ENCODE data around the gene SLC25A47. TPM values are rescaled to one million over a fixed set of nuclear protein-coding genes. Genes with fewer than 3 reads are reported as not detected.

Gene SLC25A47
- total and polyA plus RNA-seq, 4 donors: 23.7 to 469 (median 291) TPM

DNA sequence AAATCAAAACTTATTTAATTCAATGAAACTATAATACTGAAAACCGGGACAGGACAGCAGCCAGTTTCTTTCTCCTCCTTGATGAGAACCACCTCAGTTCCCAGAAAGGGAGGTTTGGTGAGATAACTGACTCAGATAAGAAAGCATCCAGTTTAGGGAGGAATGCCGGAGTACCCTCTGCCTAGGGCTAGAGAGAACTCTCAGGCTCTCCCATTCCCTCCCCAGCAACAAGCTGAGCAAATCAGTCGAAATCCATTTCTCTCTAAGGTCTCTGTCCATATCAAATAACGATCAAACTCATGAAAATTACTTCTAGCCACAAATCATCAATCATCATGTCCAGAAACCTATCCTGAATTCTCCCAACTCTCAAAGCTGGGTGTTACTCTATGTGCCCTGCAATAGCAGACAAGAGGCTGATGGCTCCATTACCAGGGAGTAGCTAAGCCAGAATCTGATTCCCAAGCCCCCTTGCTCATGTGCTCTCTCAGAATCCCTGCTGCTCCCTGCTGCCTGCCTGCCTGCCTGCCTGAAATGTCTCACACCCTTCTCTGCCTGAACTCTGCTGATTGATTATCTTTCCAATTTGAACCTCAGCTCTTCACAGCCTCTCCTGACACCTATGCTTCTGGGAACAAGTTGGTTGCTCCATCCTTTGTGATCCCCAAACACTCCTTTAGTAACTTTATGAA, 49.4 kb downstream of the SLC25A47 start:
- H3K9me3 ChIP-seq (ENCODE audit: control insufficient read depth in 4 of 4, low read length in 3 of 4): no peaks in the 10 kb centered on the region
- H3K4me3 ChIP-seq (ENCODE audit: low read depth in 1 of 3, low read length in 3 of 3): no peak overlapping the region
- H3K27me3 ChIP-seq (ENCODE audit: control insufficient read depth in 4 of 4, insufficient read depth in 4 of 4, low read length in 3 of 4): no peaks in the 10 kb centered on the region
- H3K9ac ChIP-seq (ENCODE audit: low read depth in 1 of 2, low read length in 2 of 2): no peak overlapping the region
- peaks cover 0 to 5% (median 2%) of the 10 kb centered on the region in 4 donors for H3K36me3 ChIP-seq (ENCODE audit: control insufficient read depth in 4 of 4, insufficient read depth in 3 of 4, low read depth in 1 of 4, low read length in 3 of 4)
- DNase-seq (ENCODE audit: low spot score): no peak
- H3K27ac ChIP-seq (ENCODE audit: low read depth in 1 of 2, low read length in 2 of 2): peak overlapping the region in 1 of 2 donors; percentile 13
- peaks cover 4 to 21% (median 17%) of the 10 kb centered on the region in 4 donors for H3K4me1 ChIP-seq (ENCODE audit: control insufficient read depth in 4 of 4, insufficient read depth in 4 of 4, low read length in 3 of 4)
- TF ChIP-seq, protein P1, sequence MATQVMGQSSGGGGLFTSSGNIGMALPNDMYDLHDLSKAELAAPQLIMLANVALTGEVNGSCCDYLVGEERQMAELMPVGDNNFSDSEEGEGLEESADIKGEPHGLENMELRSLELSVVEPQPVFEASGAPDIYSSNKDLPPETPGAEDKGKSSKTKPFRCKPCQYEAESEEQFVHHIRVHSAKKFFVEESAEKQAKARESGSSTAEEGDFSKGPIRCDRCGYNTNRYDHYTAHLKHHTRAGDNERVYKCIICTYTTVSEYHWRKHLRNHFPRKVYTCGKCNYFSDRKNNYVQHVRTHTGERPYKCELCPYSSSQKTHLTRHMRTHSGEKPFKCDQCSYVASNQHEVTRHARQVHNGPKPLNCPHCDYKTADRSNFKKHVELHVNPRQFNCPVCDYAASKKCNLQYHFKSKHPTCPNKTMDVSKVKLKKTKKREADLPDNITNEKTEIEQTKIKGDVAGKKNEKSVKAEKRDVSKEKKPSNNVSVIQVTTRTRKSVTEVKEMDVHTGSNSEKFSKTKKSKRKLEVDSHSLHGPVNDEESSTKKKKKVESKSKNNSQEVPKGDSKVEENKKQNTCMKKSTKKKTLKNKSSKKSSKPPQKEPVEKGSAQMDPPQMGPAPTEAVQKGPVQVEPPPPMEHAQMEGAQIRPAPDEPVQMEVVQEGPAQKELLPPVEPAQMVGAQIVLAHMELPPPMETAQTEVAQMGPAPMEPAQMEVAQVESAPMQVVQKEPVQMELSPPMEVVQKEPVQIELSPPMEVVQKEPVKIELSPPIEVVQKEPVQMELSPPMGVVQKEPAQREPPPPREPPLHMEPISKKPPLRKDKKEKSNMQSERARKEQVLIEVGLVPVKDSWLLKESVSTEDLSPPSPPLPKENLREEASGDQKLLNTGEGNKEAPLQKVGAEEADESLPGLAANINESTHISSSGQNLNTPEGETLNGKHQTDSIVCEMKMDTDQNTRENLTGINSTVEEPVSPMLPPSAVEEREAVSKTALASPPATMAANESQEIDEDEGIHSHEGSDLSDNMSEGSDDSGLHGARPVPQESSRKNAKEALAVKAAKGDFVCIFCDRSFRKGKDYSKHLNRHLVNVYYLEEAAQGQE (IDR thresholded peaks at IDR 0.05): no peak
- TF ChIP-seq TAF1 (conservative IDR thresholded peaks at IDR 0.05): no peak
- no peak for TF ChIP-seq GABPA (IDR thresholded peaks at IDR 0.05 in 1 of 2, conservative IDR thresholded peaks at IDR 0.05 in 1 of 2)
- 81% methylated on average over 4 of the region's 4 CpGs for WGBS

DNA sequence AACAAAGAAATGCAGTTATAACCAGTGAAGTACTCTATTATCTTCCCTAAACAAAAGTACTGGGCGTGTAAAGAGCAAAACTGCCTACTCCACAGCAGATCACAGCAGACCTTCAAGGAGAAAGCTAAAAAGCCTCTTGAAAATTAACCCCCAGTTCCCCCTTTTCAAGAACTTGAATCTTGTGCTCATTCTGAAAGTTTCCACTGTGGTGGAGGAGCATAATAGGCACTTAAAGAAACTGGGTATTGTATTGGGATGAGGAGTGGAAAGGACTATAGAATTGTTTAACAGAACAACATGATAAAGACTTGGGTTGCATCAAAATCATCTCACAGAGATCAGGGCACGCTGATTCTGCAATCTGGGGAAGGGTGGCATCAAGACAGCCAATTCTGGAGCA, 51.1 kb downstream of the SLC25A47 start:
- no peak for DNase-seq (ENCODE audit: low spot score)
- H3K4me1 ChIP-seq (ENCODE audit: control insufficient read depth in 4 of 4, insufficient read depth in 4 of 4, low read length in 3 of 4): peaks cover 6 to 25% (median 19%) of the 10 kb centered on the region in 4 donors
- no peak for TF ChIP-seq JUND (IDR thresholded peaks at IDR 0.05)
- no peak for TF ChIP-seq FOXA2 (IDR thresholded peaks at IDR 0.05)
- TF ChIP-seq, protein P2, sequence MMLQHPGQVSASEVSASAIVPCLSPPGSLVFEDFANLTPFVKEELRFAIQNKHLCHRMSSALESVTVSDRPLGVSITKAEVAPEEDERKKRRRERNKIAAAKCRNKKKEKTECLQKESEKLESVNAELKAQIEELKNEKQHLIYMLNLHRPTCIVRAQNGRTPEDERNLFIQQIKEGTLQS (IDR thresholded peaks at IDR 0.05): no peak
- no peak for TF ChIP-seq TAF1 (conservative IDR thresholded peaks at IDR 0.05)
- TF ChIP-seq, protein P3, sequence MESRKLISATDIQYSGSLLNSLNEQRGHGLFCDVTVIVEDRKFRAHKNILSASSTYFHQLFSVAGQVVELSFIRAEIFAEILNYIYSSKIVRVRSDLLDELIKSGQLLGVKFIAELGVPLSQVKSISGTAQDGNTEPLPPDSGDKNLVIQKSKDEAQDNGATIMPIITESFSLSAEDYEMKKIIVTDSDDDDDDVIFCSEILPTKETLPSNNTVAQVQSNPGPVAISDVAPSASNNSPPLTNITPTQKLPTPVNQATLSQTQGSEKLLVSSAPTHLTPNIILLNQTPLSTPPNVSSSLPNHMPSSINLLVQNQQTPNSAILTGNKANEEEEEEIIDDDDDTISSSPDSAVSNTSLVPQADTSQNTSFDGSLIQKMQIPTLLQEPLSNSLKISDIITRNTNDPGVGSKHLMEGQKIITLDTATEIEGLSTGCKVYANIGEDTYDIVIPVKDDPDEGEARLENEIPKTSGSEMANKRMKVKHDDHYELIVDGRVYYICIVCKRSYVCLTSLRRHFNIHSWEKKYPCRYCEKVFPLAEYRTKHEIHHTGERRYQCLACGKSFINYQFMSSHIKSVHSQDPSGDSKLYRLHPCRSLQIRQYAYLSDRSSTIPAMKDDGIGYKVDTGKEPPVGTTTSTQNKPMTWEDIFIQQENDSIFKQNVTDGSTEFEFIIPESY (IDR thresholded peaks at IDR 0.05): no peak
- TF ChIP-seq NR2F2 (IDR thresholded peaks at IDR 0.05): no peak
- no peak for TF ChIP-seq RXRA (IDR thresholded peaks at IDR 0.05)
- no peak for TF ChIP-seq HNF4G (IDR thresholded peaks at IDR 0.05)
- TF ChIP-seq EGR1 (IDR thresholded peaks at IDR 0.05; ENCODE audit: low read depth in 2 of 2): no peak
- TF ChIP-seq RAD21 (IDR thresholded peaks at IDR 0.05): no peak
- TF ChIP-seq SP1 (IDR thresholded peaks at IDR 0.05): no peak
- no peak for TF ChIP-seq YY1 (IDR thresholded peaks at IDR 0.05)
- TF ChIP-seq, protein P4, sequence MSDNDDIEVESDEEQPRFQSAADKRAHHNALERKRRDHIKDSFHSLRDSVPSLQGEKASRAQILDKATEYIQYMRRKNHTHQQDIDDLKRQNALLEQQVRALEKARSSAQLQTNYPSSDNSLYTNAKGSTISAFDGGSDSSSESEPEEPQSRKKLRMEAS (IDR thresholded peaks at IDR 0.05): no peak
- TF ChIP-seq, protein P1 (IDR thresholded peaks at IDR 0.05): no peak
- no peak for TF ChIP-seq HNF4A (conservative IDR thresholded peaks at IDR 0.05)
- TF ChIP-seq FOXA1 (IDR thresholded peaks at IDR 0.05): no peak
- TF ChIP-seq GABPA (IDR thresholded peaks at IDR 0.05 in 1 of 2, conservative IDR thresholded peaks at IDR 0.05 in 1 of 2): no peak
- TF ChIP-seq, protein P5, sequence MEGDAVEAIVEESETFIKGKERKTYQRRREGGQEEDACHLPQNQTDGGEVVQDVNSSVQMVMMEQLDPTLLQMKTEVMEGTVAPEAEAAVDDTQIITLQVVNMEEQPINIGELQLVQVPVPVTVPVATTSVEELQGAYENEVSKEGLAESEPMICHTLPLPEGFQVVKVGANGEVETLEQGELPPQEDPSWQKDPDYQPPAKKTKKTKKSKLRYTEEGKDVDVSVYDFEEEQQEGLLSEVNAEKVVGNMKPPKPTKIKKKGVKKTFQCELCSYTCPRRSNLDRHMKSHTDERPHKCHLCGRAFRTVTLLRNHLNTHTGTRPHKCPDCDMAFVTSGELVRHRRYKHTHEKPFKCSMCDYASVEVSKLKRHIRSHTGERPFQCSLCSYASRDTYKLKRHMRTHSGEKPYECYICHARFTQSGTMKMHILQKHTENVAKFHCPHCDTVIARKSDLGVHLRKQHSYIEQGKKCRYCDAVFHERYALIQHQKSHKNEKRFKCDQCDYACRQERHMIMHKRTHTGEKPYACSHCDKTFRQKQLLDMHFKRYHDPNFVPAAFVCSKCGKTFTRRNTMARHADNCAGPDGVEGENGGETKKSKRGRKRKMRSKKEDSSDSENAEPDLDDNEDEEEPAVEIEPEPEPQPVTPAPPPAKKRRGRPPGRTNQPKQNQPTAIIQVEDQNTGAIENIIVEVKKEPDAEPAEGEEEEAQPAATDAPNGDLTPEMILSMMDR (IDR thresholded peaks at IDR 0.05; ENCODE audit: low read depth, low read length, missing input control): no peak
- H3K27ac ChIP-seq (ENCODE audit: low read depth in 1 of 2, low read length in 2 of 2): peak overlapping the region; percentile 83 to 94
- peak overlapping the region; percentile 36 to 76 for H3K9ac ChIP-seq (ENCODE audit: low read depth in 1 of 2, low read length in 2 of 2)
- H3K9me3 ChIP-seq (ENCODE audit: control insufficient read depth in 4 of 4, low read length in 3 of 4): no peaks in the 10 kb centered on the region
- H3K27me3 ChIP-seq (ENCODE audit: control insufficient read depth in 4 of 4, insufficient read depth in 4 of 4, low read length in 3 of 4): no peaks in the 10 kb centered on the region
- no peak overlapping the region for H3K4me3 ChIP-seq (ENCODE audit: low read depth in 1 of 3, low read length in 3 of 3)
- H3K36me3 ChIP-seq (ENCODE audit: control insufficient read depth in 4 of 4, insufficient read depth in 3 of 4, low read depth in 1 of 4, low read length in 3 of 4): no peaks in the 10 kb centered on the region
- WGBS: 74% methylated on average over 2 of the region's 2 CpGs
